Gastrocnemius medialis (tissue), 4 donors: ENCODE measurements around the gene RAB33B. TPM values are rescaled to one million over a fixed set of nuclear protein-coding genes. Genes with fewer than 3 reads are reported as not detected.

Source experiments
- ATAC-seq, 2 donors: fragments of 150-250 bp; one replicate each; pipeline ENCODE4 v1.9.1; 2016
- DNase-seq, 2 donors: peaks; one replicate each; pipeline ENCODE4 v3.0.0-alpha.2; 2019
- H3K27ac ChIP-seq, 4 donors: fragments of 200-600 bp; sonication (generic); 1 replicate in 1 of 4; 2 replicates in 3 of 4; pipeline ENCODE4 v1.5.1; 2016 to 2018; ENCODE audit warnings: mild to moderate bottlenecking in 2 of 4, moderate library complexity in 1 of 4
- H3K27me3 ChIP-seq, 3 donors: fragments of 200-600 bp; sonication (generic) in 2 of 3; 1 replicate in 1 of 3; 2 replicates in 2 of 3; pipeline versions ENCODE4 v1.5.1 to v1.6.0; 2016 to 2019; ENCODE audit warnings: mild to moderate bottlenecking in 1 of 3, moderate library complexity in 1 of 3
- H3K36me3 ChIP-seq, 2 donors: fragments of 200-600 bp; sonication (generic) in 1 of 2; one replicate each; pipeline ENCODE4 v1.5.1; 2017 to 2018
- H3K4me1 ChIP-seq, 2 donors: fragments of 200-600 bp; sonication (generic) in 1 of 2; one replicate each; pipeline ENCODE4 v1.5.1; 2016 to 2017; ENCODE audit warnings: mild to moderate bottlenecking in 2 of 2
- H3K4me3 ChIP-seq, 4 donors: fragments of 200-600 bp; sonication (generic) in 3 of 4; 1 replicate in 1 of 4; 2 replicates in 3 of 4; pipeline ENCODE4 v1.5.1; 2016 to 2019; ENCODE audit warnings: mild to moderate bottlenecking in 2 of 4
- H3K9me3 ChIP-seq, 3 donors: fragments of 200-600 bp; sonication (generic) in 2 of 3; 1 replicate in 1 of 3; 2 replicates in 2 of 3; pipeline ENCODE4 v1.5.1; 2016 to 2019
- CTCF ChIP-seq, 5 experiments: fragments of 450-650 bp in 3 of 5; fragments of 200-600 bp in 2 of 5; sonication (generic) in 2 of 5; IDR thresholded peaks in 4 of 5; conservative IDR thresholded peaks in 1 of 5; 1 replicate in 4 of 5; 2 replicates in 1 of 5; pipeline ENCODE4 v1.5.1; 2016 to 2019; ENCODE audit warnings: antibody characterized with exemption in 5 of 5, mild to moderate bottlenecking in 3 of 5, moderate library complexity in 3 of 5
- POLR2A ChIP-seq, 2 donors: fragments of 450-650 bp; IDR thresholded peaks; one replicate each; pipeline ENCODE4 v1.6.1; 2017; ENCODE audit warnings: antibody characterized with exemption in 2 of 2, mild to moderate bottlenecking in 2 of 2, moderate library complexity in 2 of 2
- in situ Hi-C, 4 donors: fragments of 200-750 bp; cut with MboI; loops; one replicate each; pipeline versions ENCODE4 v1.15.0 to v1.8.0; 2017; ENCODE audit warnings: low sequenced_read_pairs in 4 of 4
- intact Hi-C: fragments of 100-400 bp; cut with DNase I; formaldehyde crosslinking; loops from one replicate; pipeline ENCODE4 v1.15.1; 2023; ENCODE audit warnings: low total_unique reads
- total RNA-seq, 4 donors: library from RNA; depleted of rRNA; stranded (reverse); fragments of >200 nt; gene quantifications; one replicate each; pipeline versions ENCODE4 v1.1.0 to v1.2.3, GENCODE V29; 2016

RAB33B gene
- total RNA-seq, 4 donors from 2014 or later: 3.3 to 7.5 (median 5.7) TPM

- Histone ChIP-seq H3K4me1 (peaks cover 30 to 39% of the 10 kb centered on the region in 2 donors), H3K9me3 (no peaks in the 10 kb centered on the region), H3K4me3 (peak overlapping the region; percentile 69 to 98 (median 80)), H3K27me3 (no peaks in the 10 kb centered on the region), H3K36me3 (no peaks in the 10 kb centered on the region), H3K27ac (peak overlapping the region; percentile 88 to 96 (median 95))
- intact Hi-C loops: loop anchor here (2.0 to 10.0 kb wide), 5 partner anchors 54 to 700 kb away; partner anchors contain the start of genes MAML3 and NAA15
- no peak for ATAC-seq
- TF ChIP-seq POLR2A (IDR thresholded peaks at IDR 0.05): no peak
- no peak for DNase-seq
- in situ Hi-C loops: no loop called here
Measured at GRCh38 chr4:139455126-139455538, 1.2 kb downstream of the RAB33B start.

DNA sequence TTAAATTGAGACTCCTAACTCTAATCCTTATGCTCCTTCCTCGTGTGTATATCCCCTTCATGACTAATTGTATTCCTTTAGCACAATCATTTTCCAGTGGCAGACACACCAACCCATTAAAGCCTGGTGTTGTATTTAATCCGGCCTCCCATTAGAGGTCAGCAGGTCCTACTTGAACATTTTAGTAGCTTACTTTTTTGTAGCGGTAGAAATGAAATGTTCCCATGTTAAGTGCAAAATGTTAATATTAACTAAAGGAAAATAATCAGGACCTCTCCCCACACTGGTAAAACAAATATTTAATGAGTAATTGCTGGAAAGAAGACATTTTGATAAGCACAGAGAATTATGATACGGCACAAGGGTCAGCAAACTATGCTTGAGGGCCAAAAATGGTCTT is 3.4 kb downstream of the RAB33B start:
- no peak overlapping the region for H3K27ac ChIP-seq
- no peak overlapping the region for H3K4me3 ChIP-seq
- H3K36me3 ChIP-seq: no peaks in the 10 kb centered on the region
- DNase-seq: no peak
- H3K9me3 ChIP-seq: no peaks in the 10 kb centered on the region
- intact Hi-C loops: loop anchor here (10.0 kb wide), 2 partner anchors 373 to 697 kb away; partner anchors contain the start of gene MAML3
- no peak for ATAC-seq
- TF ChIP-seq POLR2A (IDR thresholded peaks at IDR 0.05) (no peak), CTCF (IDR thresholded peaks at IDR 0.05 in 4 of 5, conservative IDR thresholded peaks at IDR 0.05 in 1 of 5) (no peak)
- in situ Hi-C loops: no loop called here
- no peaks in the 10 kb centered on the region for H3K27me3 ChIP-seq
- H3K4me1 ChIP-seq: peaks cover 30 to 39% of the 10 kb centered on the region in 2 donors

GRCh38 chr4:139458543-139458942 is 4.6 kb downstream of the RAB33B start:
- Histone ChIP-seq H3K27me3 (no peaks in the 10 kb centered on the region), H3K4me1 (peaks cover 25 to 32% of the 10 kb centered on the region in 2 donors), H3K9me3 (no peaks in the 10 kb centered on the region), H3K27ac (no peak overlapping the region), H3K36me3 (no peaks in the 10 kb centered on the region), H3K4me3 (no peak overlapping the region)
- TF ChIP-seq POLR2A (IDR thresholded peaks at IDR 0.05) (no peak), CTCF (IDR thresholded peaks at IDR 0.05 in 4 of 5, conservative IDR thresholded peaks at IDR 0.05 in 1 of 5) (no peak)
- ATAC-seq (no peak), DNase-seq (no peak)
- in situ Hi-C loops (no loop called here), intact Hi-C loops (loop anchor here (10.0 kb wide), 2 partner anchors 374 to 696 kb away; partner anchors contain the start of gene MAML3)

- in situ Hi-C loops (no loop called here), intact Hi-C loops (loop anchor here (10.0 kb wide), 2 partner anchors 374 to 696 kb away; partner anchors contain the start of gene MAML3)
- no peaks in the 10 kb centered on the region for H3K36me3 ChIP-seq
- no peaks in the 10 kb centered on the region for H3K9me3 ChIP-seq
- no peak overlapping the region for H3K27ac ChIP-seq
- TF ChIP-seq CTCF (IDR thresholded peaks at IDR 0.05 in 4 of 5, conservative IDR thresholded peaks at IDR 0.05 in 1 of 5): no peak
- TF ChIP-seq POLR2A (IDR thresholded peaks at IDR 0.05): no peak
- no peak overlapping the region for H3K4me3 ChIP-seq
- DNase-seq: no peak
- no peak for ATAC-seq
- H3K27me3 ChIP-seq: no peaks in the 10 kb centered on the region
- H3K4me1 ChIP-seq: peaks cover 25 to 32% of the 10 kb centered on the region in 2 donors
Measured at GRCh38 chr4:139458999-139459398, 5.1 kb downstream of the RAB33B start.

GRCh38 chr4:139460565-139460964 is 6.6 kb downstream of the RAB33B start:
- Histone ChIP-seq H3K36me3 (no peaks in the 10 kb centered on the region), H3K4me1 (peaks cover 12 to 21% of the 10 kb centered on the region in 2 donors), H3K27ac (no peak overlapping the region), H3K9me3 (no peaks in the 10 kb centered on the region), H3K4me3 (no peak overlapping the region), H3K27me3 (no peaks in the 10 kb centered on the region)
- ATAC-seq: no peak
- no peak for TF ChIP-seq CTCF (IDR thresholded peaks at IDR 0.05 in 4 of 5, conservative IDR thresholded peaks at IDR 0.05 in 1 of 5)
- TF ChIP-seq POLR2A (IDR thresholded peaks at IDR 0.05): no peak
- no peak for DNase-seq
- in situ Hi-C loops: loop anchor here in 1 of 4 donors (10.0 kb wide), 1 partner anchor 46 kb away; no protein-coding TSS in a partner anchor
- intact Hi-C loops: no loop called here
